Measurements from ENCODE around the gene ZNF530. TPM values are rescaled to one million over a fixed set of nuclear protein-coding genes. Genes with fewer than 3 reads are reported as not detected.

The ZNF530 gene
- total RNA-seq, 1 experiment from 2014 or later, result 3.8 TPM

GRCh38 chr19:57599377-57599760 is 316 bp upstream of the ZNF530 start:
- no peak for DNase-seq (ENCODE audit: low read depth, low spot score)
- in situ Hi-C loops (cut with HindIII; ENCODE audit: low pct_unique_long_range_greater_than_20kb, low sequenced_read_pairs), result no loop called here

GRCh38 chr19:57606931-57607330 is 7.2 kb downstream of the ZNF530 start:
- in situ Hi-C loops (cut with HindIII; ENCODE audit: low pct_unique_long_range_greater_than_20kb, low sequenced_read_pairs), result no loop called here
- no peak for DNase-seq (ENCODE audit: low read depth, low spot score)

GRCh38 chr19:57611113-57611512 is 11.4 kb downstream of the ZNF530 start:
- in situ Hi-C loops (cut with HindIII; ENCODE audit: low pct_unique_long_range_greater_than_20kb, low sequenced_read_pairs), result no loop called here

GRCh38 chr19:57613941-57614743 is 14.5 kb downstream of the ZNF530 start, which contains the start of gene ZNF134:
TSS of gene ZNF134 (plus strand) at chr19:57614242. CDS start at chr19:57619469, 5,227 bp downstream.
- DNase-seq (ENCODE audit: low read depth, low spot score), result peak; percentile 88
- in situ Hi-C loops (cut with HindIII; ENCODE audit: low pct_unique_long_range_greater_than_20kb, low sequenced_read_pairs), result no loop called here

More at GRCh38 chr19:57611113-57611512, 11.4 kb downstream of the ZNF530 start:
- DNase-seq (ENCODE audit: low read depth, low spot score), result no peak

- in situ Hi-C loops (cut with HindIII; ENCODE audit: low pct_unique_long_range_greater_than_20kb, low sequenced_read_pairs), result no loop called here
- DNase-seq (ENCODE audit: low read depth, low spot score), result no peak
These were observed 15.7 kb downstream of the ZNF530 start for GRCh38 chr19:57615346-57615745.

GRCh38 chr19:57620673-57621348 is 21.1 kb downstream of the ZNF530 start:
- in situ Hi-C loops (cut with HindIII; ENCODE audit: low pct_unique_long_range_greater_than_20kb, low sequenced_read_pairs), result no loop called here
- DNase-seq (ENCODE audit: low read depth, low spot score), result no peak

GRCh38 chr19:57623091-57623490 is 23.4 kb downstream of the ZNF530 start:
- in situ Hi-C loops (cut with HindIII; ENCODE audit: low pct_unique_long_range_greater_than_20kb, low sequenced_read_pairs), result no loop called here
- no peak for DNase-seq (ENCODE audit: low read depth, low spot score)

GRCh38 chr19:57632987-57633831 is 33.5 kb downstream of the ZNF530 start, which contains the start of gene ZNF211:
TSS of gene ZNF211 (plus strand) at chr19:57633168. CDS start at chr19:57633347, 179 bp downstream.
- in situ Hi-C loops (cut with HindIII; ENCODE audit: low pct_unique_long_range_greater_than_20kb, low sequenced_read_pairs), result no loop called here

GRCh38 chr19:57633832-57634131 is 34.1 kb downstream of the ZNF530 start:
- in situ Hi-C loops (cut with HindIII; ENCODE audit: low pct_unique_long_range_greater_than_20kb, low sequenced_read_pairs), result no loop called here
- DNase-seq (ENCODE audit: low read depth, low spot score), result no peak

More at GRCh38 chr19:57632987-57633831, 33.5 kb downstream of the ZNF530 start, which contains the start of gene ZNF211:
- DNase-seq (ENCODE audit: low read depth, low spot score), result peak; percentile 92

- in situ Hi-C loops (cut with HindIII; ENCODE audit: low pct_unique_long_range_greater_than_20kb, low sequenced_read_pairs), result no loop called here
- no peak for DNase-seq (ENCODE audit: low read depth, low spot score)
These were observed 37.7 kb downstream of the ZNF530 start for GRCh38 chr19:57637379-57637778.

GRCh38 chr19:57641715-57642234 is 42.1 kb downstream of the ZNF530 start:
- DNase-seq (ENCODE audit: low read depth, low spot score), result no peak
- in situ Hi-C loops (cut with HindIII; ENCODE audit: low pct_unique_long_range_greater_than_20kb, low sequenced_read_pairs), result no loop called here

- in situ Hi-C loops (cut with HindIII; ENCODE audit: low pct_unique_long_range_greater_than_20kb, low sequenced_read_pairs), result no loop called here
- DNase-seq (ENCODE audit: low read depth, low spot score), result no peak
These were observed 42.8 kb downstream of the ZNF530 start for GRCh38 chr19:57642396-57643046.

- DNase-seq (ENCODE audit: low read depth, low spot score), result no peak
- in situ Hi-C loops (cut with HindIII; ENCODE audit: low pct_unique_long_range_greater_than_20kb, low sequenced_read_pairs), result no loop called here
These were observed 44.0 kb downstream of the ZNF530 start for GRCh38 chr19:57643734-57644133.

GRCh38 chr19:57648331-57649003 is 48.8 kb downstream of the ZNF530 start:
- DNase-seq (ENCODE audit: low read depth, low spot score), result no peak
- in situ Hi-C loops (cut with HindIII; ENCODE audit: low pct_unique_long_range_greater_than_20kb, low sequenced_read_pairs), result no loop called here

GRCh38 chr19:57651654-57651996 is 51.9 kb downstream of the ZNF530 start:
- no peak for DNase-seq (ENCODE audit: low read depth, low spot score)
- in situ Hi-C loops (cut with HindIII; ENCODE audit: low pct_unique_long_range_greater_than_20kb, low sequenced_read_pairs), result no loop called here

GRCh38 chr19:57653689-57654088 is 54.0 kb downstream of the ZNF530 start:
- in situ Hi-C loops (cut with HindIII; ENCODE audit: low pct_unique_long_range_greater_than_20kb, low sequenced_read_pairs), result no loop called here
- DNase-seq (ENCODE audit: low read depth, low spot score), result no peak

GRCh38 chr19:57655443-57655842 is 55.8 kb downstream of the ZNF530 start:
- in situ Hi-C loops (cut with HindIII; ENCODE audit: low pct_unique_long_range_greater_than_20kb, low sequenced_read_pairs), result no loop called here
- no peak for DNase-seq (ENCODE audit: low read depth, low spot score)
